ENCODE measurements around the gene PPIP5K2.
A peak's percentile ranks its signal among the peaks of the same experiment; 100 is the strongest.

PPIP5K2 gene

DNA sequence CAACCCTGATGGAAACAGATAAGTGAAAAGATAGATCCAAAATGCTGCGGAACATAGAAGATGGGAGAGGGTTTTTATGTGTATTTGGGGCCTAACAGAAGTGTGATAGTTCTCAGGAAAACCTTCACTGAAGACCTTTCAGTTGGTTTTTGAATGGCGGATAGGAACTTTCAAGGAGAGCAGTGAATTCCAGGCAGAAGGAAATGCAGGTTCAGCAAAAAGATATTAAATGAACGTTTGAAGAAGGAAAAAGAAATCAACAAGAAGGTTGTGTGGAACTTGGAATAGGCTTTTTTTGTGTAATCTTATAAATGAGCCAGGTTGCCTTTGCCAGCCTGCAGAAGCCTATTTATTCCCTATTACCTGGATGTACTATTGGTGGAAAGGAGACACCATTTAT, 2.1 kb downstream of the PPIP5K2 start:
- Histone ChIP-seq H4K20me1 (ENCODE audit: insufficient read depth, low read length) (no peaks in the 10 kb centered on the region), H3K36me3 (replicated peaks; ENCODE audit: insufficient read depth, low read length) (no peaks in the 10 kb centered on the region), H3K4me1 (ENCODE audit: low read length) (peaks cover 14% of the 10 kb centered on the region), H3K27ac (ENCODE audit: low read length) (no peak overlapping the region), H3F3A (ENCODE audit: insufficient read depth, low read length) (peaks cover 14% of the 10 kb centered on the region), H3K9me3 (replicated peaks; ENCODE audit: insufficient read depth, low read length) (no peaks in the 10 kb centered on the region), H2AFZ (ENCODE audit: low read length) (no peak overlapping the region), H3K79me2 (ENCODE audit: low read length) (peaks cover 61% of the 10 kb centered on the region), H3K27me3 (replicated peaks; ENCODE audit: insufficient read depth, low read length) (no peaks in the 10 kb centered on the region), H3K4me2 (ENCODE audit: low read depth, low read length) (peak overlapping the region; percentile 83; the same call in 1 of the 2 replicates), H3K4me3 (ENCODE audit: low read length) (no peak overlapping the region), H3K9ac (ENCODE audit: low read length) (no peak overlapping the region), H3K9me2 (replicated peaks; ENCODE audit: insufficient read depth, low read length) (no peaks in the 10 kb centered on the region)
- TF ChIP-seq EZH2phosphoT487 (IDR thresholded peaks at IDR 0.05; ENCODE audit: low read length), result no peak
- TF ChIP-seq, protein P1, sequence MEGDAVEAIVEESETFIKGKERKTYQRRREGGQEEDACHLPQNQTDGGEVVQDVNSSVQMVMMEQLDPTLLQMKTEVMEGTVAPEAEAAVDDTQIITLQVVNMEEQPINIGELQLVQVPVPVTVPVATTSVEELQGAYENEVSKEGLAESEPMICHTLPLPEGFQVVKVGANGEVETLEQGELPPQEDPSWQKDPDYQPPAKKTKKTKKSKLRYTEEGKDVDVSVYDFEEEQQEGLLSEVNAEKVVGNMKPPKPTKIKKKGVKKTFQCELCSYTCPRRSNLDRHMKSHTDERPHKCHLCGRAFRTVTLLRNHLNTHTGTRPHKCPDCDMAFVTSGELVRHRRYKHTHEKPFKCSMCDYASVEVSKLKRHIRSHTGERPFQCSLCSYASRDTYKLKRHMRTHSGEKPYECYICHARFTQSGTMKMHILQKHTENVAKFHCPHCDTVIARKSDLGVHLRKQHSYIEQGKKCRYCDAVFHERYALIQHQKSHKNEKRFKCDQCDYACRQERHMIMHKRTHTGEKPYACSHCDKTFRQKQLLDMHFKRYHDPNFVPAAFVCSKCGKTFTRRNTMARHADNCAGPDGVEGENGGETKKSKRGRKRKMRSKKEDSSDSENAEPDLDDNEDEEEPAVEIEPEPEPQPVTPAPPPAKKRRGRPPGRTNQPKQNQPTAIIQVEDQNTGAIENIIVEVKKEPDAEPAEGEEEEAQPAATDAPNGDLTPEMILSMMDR (IDR thresholded peaks at IDR 0.05; ENCODE audit: low read length), result no peak
- no peak for TF ChIP-seq EZH2 (optimal IDR thresholded peaks at IDR 0.05; ENCODE audit: low read depth, low read length)
- no peak for DNase-seq

DNA sequence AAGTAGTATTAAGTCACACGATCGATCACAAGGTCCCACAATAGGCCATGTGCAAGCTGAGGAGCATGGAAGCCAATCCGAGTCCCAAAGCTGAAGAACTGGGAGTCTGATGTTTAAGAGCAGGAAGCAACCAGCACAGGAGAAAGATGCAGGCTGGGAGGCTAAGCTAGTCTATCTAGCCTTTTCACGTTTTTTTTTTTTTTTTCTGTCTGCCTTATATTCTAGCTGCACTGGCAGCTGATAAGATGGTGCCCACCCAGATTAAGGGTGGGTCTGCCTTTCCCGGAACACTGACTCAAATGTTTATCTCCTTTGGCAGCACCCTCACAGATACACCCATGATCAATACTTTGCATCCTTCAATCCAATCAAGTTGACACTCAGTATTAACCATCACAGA, 6.5 kb downstream of the PPIP5K2 start:
- no peak overlapping the region for H2AFZ ChIP-seq (ENCODE audit: low read length)

DNA sequence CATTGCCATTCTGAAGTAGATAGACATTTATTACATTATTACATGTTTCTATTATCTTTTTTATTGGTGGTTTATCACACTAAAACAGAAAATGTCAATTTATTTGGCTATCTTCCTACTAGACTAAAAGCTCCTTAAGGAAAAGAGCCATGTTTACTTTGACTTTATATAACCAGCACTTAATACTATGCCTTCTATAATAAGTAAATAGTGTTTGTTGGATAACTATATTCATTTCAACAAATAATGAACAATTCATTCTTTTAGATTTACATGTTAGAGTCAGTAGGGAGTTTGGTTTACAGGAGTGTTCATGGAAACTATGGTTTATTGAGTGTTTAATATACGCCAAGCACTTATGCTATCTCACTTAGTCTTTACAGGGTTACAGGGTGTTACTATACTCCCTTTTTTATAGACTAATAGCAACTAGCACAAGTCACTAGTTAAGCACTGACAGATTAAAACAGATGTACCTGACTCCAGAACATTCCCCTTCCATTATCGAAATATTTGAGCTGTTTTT, 7.3 kb downstream of the PPIP5K2 start:
- TF ChIP-seq, protein P1 (IDR thresholded peaks at IDR 0.05; ENCODE audit: low read length), result no peak
- TF ChIP-seq EZH2 (optimal IDR thresholded peaks at IDR 0.05; ENCODE audit: low read depth, low read length), result no peak
- no peak for TF ChIP-seq EZH2phosphoT487 (IDR thresholded peaks at IDR 0.05; ENCODE audit: low read length)
- Histone ChIP-seq H2AFZ (ENCODE audit: low read length) (no peak overlapping the region), H3K4me3 (ENCODE audit: low read length) (no peak overlapping the region), H3K9me2 (replicated peaks; ENCODE audit: insufficient read depth, low read length) (no peaks in the 10 kb centered on the region), H4K20me1 (ENCODE audit: insufficient read depth, low read length) (no peaks in the 10 kb centered on the region), H3K79me2 (ENCODE audit: low read length) (peaks cover 38% of the 10 kb centered on the region), H3K4me1 (ENCODE audit: low read length) (0 out of 2 replicates have a peak, but pooled peaks cover 2% of the 10 kb centered on the region), H3K36me3 (replicated peaks; ENCODE audit: insufficient read depth, low read length) (0 out of 2 replicates have a peak, but pooled peaks cover 2% of the 10 kb centered on the region), H3F3A (ENCODE audit: insufficient read depth, low read length) (no peaks in the 10 kb centered on the region), H3K9me3 (replicated peaks; ENCODE audit: insufficient read depth, low read length) (no peaks in the 10 kb centered on the region), H3K4me2 (ENCODE audit: low read depth, low read length) (no peak overlapping the region), H3K27ac (ENCODE audit: low read length) (no peak overlapping the region), H3K27me3 (replicated peaks; ENCODE audit: insufficient read depth, low read length) (no peaks in the 10 kb centered on the region), H3K9ac (ENCODE audit: low read length) (no peak overlapping the region)
- no peak for DNase-seq

More for the DNA sequence above, 6.5 kb downstream of the PPIP5K2 start:
- peaks cover 46% of the 10 kb centered on the region for H3K79me2 ChIP-seq (ENCODE audit: low read length)
- no peak overlapping the region for H3K4me2 ChIP-seq (ENCODE audit: low read depth, low read length)
- H3K4me3 ChIP-seq (ENCODE audit: low read length), result no peak overlapping the region
- no peaks in the 10 kb centered on the region for H3F3A ChIP-seq (ENCODE audit: insufficient read depth, low read length)
- no peaks in the 10 kb centered on the region for H4K20me1 ChIP-seq (ENCODE audit: insufficient read depth, low read length)
- H3K27ac ChIP-seq (ENCODE audit: low read length), result no peak overlapping the region
- H3K9ac ChIP-seq (ENCODE audit: low read length), result no peak overlapping the region
- peaks cover 10% of the 10 kb centered on the region; the same call in 1 of the 2 replicates for H3K4me1 ChIP-seq (ENCODE audit: low read length)
- 0 out of 2 replicates have a peak, but pooled peaks cover 2% of the 10 kb centered on the region for H3K36me3 ChIP-seq (replicated peaks; ENCODE audit: insufficient read depth, low read length)
- no peak for DNase-seq
- TF ChIP-seq, protein P1 (IDR thresholded peaks at IDR 0.05; ENCODE audit: low read length), result no peak
- TF ChIP-seq EZH2phosphoT487 (IDR thresholded peaks at IDR 0.05; ENCODE audit: low read length), result no peak
- no peak for TF ChIP-seq EZH2 (optimal IDR thresholded peaks at IDR 0.05; ENCODE audit: low read depth, low read length)
- H3K9me3 ChIP-seq (replicated peaks; ENCODE audit: insufficient read depth, low read length), result no peaks in the 10 kb centered on the region
- no peaks in the 10 kb centered on the region for H3K9me2 ChIP-seq (replicated peaks; ENCODE audit: insufficient read depth, low read length)
- H3K27me3 ChIP-seq (replicated peaks; ENCODE audit: insufficient read depth, low read length), result no peaks in the 10 kb centered on the region
